VCaP (cell line): Measurements from ENCODE around the gene RPL19.

Source experiments
- H3K27ac ChIP-seq: fragments of 450-650 bp; 2 replicates; pipeline ENCODE4 v1.5.1; 2017
- TF ChIP-seq, protein P1 (sequence below): fragments of 450-650 bp; conservative IDR thresholded peaks from 2 replicates; pipeline ENCODE4 v1.5.1; 2017; ENCODE audit warnings: mild to moderate bottlenecking, moderate library complexity

RPL19 gene

DNA sequence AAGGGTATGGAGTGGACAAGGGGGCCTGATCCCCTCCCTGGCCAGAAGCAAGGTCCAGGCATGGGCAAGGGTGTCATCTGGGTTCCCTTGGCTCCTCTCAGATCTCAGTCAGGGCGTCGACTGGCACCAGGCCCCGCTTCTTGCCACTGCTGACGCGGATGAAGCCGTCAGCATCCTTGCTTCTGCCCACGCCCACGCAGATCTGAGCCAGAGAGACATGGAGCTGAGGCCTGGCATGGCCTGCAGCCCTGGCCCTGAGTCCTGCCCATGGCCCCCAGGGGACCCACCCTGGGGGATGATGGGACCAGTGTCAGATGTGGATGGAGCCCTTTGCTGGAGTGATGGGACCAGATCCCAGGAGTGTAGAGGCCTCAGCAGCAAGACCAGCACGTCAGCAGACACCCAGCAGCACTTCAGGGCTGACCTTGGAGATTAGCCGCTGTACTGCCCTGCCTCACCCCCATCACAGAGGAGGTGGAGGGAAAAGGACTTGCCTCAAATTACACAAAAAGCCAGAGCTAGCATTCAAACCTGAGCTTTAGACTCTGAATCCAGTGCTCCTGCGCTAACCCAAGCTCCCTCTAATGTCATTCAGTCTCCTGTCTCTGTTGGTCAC lies 12.2 kb downstream of the RPL19 start:
- H3K27ac ChIP-seq, result no peak overlapping the region
- TF ChIP-seq, protein P1, sequence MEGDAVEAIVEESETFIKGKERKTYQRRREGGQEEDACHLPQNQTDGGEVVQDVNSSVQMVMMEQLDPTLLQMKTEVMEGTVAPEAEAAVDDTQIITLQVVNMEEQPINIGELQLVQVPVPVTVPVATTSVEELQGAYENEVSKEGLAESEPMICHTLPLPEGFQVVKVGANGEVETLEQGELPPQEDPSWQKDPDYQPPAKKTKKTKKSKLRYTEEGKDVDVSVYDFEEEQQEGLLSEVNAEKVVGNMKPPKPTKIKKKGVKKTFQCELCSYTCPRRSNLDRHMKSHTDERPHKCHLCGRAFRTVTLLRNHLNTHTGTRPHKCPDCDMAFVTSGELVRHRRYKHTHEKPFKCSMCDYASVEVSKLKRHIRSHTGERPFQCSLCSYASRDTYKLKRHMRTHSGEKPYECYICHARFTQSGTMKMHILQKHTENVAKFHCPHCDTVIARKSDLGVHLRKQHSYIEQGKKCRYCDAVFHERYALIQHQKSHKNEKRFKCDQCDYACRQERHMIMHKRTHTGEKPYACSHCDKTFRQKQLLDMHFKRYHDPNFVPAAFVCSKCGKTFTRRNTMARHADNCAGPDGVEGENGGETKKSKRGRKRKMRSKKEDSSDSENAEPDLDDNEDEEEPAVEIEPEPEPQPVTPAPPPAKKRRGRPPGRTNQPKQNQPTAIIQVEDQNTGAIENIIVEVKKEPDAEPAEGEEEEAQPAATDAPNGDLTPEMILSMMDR, result no peak

DNA sequence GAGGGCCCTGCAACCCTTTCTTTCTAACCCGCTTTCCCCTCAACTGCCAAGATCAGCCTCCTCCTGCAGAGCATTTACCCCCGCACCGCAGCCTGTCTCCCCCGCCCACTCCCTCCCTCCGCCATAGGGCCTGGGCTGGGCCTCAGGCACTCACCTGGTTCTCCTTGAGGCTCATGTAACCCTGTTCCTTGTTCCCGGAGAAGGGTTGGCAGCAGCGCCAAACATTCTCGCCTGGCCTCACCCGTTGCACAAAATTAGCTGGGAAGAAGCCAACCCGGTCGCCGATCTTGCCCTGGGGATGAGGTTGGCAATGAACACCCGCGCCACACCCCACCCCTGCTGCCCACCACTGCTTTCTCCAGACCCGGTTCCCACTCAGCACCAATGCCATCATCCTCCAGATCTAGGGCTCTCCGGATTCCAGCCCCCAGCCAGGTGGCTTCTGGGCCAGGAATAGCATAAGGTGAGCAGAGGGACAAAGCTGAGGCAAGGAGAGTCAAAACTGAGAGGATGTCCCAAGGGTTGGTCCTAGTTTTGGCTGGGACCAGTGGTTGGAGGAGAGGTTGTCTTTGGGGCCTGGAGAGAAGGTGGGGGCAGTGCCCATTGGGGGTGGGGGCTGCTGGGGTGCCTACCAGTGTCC lies 12.9 kb downstream of the RPL19 start:
- TF ChIP-seq, protein P1, result no peak
- H3K27ac ChIP-seq, result no peak overlapping the region

DNA sequence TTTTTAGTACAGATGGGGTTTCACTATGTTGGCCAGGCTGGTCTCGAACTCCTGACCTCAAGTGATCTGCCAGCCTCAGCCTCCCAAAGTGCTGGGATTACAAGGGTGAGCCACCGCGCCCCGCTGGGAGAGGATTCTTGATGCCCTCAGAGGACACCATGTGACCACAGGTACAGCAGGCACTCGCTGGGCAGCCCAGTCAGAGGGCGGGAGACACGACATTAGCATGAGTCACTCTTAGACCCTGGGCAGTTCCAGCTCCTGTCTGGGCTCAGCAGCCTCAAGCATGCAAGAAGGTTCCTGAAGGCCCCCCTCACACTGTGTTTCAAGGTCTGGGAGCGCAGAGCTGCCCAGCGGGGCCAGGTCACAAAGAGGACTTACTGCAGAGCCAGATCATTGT lies 13.8 kb downstream of the RPL19 start:
- TF ChIP-seq, protein P1, result no peak
- H3K27ac ChIP-seq, result no peak overlapping the region

DNA sequence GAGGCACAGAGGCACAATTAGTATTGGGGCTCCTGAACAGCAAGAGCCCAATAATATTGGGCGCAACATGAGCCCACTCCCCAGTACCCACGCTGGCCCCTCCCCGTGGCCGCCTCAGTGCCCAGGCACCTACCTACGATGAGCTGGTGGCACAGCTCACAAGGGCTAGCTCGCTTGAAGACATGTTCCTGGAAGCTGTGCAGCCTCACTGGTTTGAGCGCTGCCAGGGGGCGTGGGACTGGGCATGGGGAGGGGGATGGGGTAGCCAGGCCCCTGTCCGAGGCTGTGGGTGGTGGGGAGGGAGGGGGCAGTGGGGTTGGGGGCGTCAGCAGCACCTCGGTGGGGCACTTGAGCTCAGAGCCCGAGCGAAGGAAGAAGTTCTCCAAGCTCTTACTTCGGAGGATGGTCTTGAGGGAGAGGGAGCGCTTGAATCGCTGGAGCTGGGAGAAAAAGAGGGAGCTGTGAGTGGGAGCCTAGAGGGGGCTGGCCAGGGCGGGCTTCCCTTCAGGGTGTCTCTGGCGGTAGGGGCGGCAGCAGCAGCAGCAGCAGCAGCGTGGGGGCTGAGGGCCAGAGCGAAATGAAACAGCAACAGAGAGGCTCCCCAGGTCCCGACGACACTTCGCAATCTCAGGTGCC lies 17.8 kb downstream of the RPL19 start:
- TF ChIP-seq, protein P1, result no peak
- H3K27ac ChIP-seq, result no peak overlapping the region

DNA sequence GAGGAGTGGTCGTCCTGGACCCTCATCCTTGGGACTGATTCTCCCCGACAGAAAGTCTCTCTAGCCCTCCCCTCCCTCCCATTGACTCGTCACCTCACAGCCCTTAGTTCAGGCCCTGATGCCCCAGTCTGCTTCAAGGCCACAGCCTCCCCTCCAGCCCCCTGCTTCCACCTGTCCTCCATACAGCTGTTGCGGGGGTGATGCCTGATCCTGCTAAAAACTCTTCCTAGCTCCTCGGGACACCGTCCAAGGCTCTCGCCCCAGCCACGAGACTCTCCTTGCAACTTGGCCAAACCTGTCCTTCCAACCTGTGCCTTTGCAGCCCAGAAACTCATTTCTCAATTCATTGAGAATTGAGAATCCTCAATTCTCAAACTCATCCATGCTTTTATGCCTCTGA lies 18.8 kb downstream of the RPL19 start:
- no peak overlapping the region for H3K27ac ChIP-seq
- TF ChIP-seq, protein P1, result no peak

DNA sequence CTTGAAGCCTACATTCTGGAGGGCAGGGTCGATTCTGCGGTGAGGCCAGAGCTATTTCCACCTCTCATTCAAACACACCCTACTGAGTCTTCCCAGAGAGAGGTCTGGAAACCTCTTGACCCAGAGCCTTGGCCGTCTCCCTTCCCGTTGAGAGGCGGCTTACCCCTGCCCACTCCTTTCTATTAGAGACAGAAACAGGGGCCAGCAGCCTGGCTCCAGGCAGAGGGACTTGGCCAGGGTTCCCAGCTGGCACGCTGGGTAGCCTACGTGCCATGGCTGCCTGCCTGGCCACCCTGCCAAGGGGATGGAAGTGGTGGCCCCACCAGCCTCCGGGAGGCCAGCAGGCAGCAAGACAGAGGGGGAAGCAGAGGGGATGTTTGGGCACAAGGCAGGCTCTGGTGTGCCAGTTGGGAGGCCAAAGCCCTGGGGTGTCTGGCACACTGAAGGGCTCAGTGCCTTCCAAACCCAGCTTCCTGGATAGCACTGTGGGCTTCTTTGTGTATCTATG lies 19.6 kb downstream of the RPL19 start:
- no peak overlapping the region for H3K27ac ChIP-seq
- TF ChIP-seq, protein P1, result no peak

DNA sequence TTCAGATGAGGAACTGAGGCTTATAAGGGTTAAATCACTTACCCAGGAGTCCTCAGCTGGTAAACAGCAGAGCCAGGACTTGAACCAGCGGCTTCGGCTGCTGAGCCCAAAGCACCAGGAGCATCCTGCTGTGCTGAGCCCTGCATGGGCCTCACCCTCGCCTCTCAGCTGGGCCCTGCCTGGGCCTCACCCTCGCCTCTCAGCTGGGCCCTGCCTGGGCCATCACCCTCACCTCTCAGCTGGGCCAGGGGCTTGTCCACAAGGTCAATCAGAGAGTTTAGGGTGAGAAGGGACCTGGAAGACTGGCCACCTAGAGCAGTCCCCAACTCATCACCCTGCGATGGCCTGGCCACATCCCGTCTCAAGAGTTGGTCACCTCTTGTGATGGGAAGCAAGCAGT lies 21.5 kb downstream of the RPL19 start:
- no peak overlapping the region for H3K27ac ChIP-seq

More for the DNA sequence above, 21.5 kb downstream of the RPL19 start:
- TF ChIP-seq, protein P1, result no peak
